KBM-7 (cell line): ENCODE measurements around the gene PCMTD2.

ENCODE experiments used
- DNase-seq: peaks from one replicate; pipeline ENCODE4 v3.0.0-alpha.2; 2015
- in situ Hi-C: fragments of 300-500 bp; cut with MboI; formaldehyde crosslinking; loops from 2 replicates; pipeline ENCODE4 v1.14.3; 2020; ENCODE audit warnings: low sequenced_read_pairs, low pct_unique_long_range_greater_than_20kb, mixed read lengths

The PCMTD2 gene

GRCh38 chr20:64236137-64237088 lies 19.1 kb upstream of the PCMTD2 start:
- in situ Hi-C loops = no loop called here
- DNase-seq = no peak

- no peak for DNase-seq
- in situ Hi-C loops = no loop called here
Measured at GRCh38 chr20:64237316-64237715, 18.2 kb upstream of the PCMTD2 start.

- DNase-seq = no peak
- in situ Hi-C loops = no loop called here
Measured at GRCh38 chr20:64238115-64238825, 17.3 kb upstream of the PCMTD2 start.

- in situ Hi-C loops = no loop called here
- no peak for DNase-seq
Measured at GRCh38 chr20:64238851-64239387, 16.6 kb upstream of the PCMTD2 start.

GRCh38 chr20:64239449-64240242 lies 15.9 kb upstream of the PCMTD2 start:
- in situ Hi-C loops = no loop called here

GRCh38 chr20:64240243-64241015 lies 15.1 kb upstream of the PCMTD2 start:
- in situ Hi-C loops = no loop called here

More at GRCh38 chr20:64239449-64240242, 15.9 kb upstream of the PCMTD2 start:
- DNase-seq = no peak

GRCh38 chr20:64241061-64241460 lies 14.5 kb upstream of the PCMTD2 start:
- in situ Hi-C loops = no loop called here

More at GRCh38 chr20:64240243-64241015, 15.1 kb upstream of the PCMTD2 start:
- DNase-seq = no peak

GRCh38 chr20:64242003-64242796 lies 13.3 kb upstream of the PCMTD2 start:
- no peak for DNase-seq
- in situ Hi-C loops = no loop called here

More at GRCh38 chr20:64241061-64241460, 14.5 kb upstream of the PCMTD2 start:
- no peak for DNase-seq

GRCh38 chr20:64242797-64243475 lies 12.6 kb upstream of the PCMTD2 start:
- no peak for DNase-seq
- in situ Hi-C loops = no loop called here

- in situ Hi-C loops = no loop called here
Measured at GRCh38 chr20:64244281-64244805, 11.2 kb upstream of the PCMTD2 start.

GRCh38 chr20:64244870-64245603 lies 10.5 kb upstream of the PCMTD2 start:
- DNase-seq = no peak
- in situ Hi-C loops = no loop called here

More at GRCh38 chr20:64244281-64244805, 11.2 kb upstream of the PCMTD2 start:
- DNase-seq = no peak

- DNase-seq = no peak
- in situ Hi-C loops = no loop called here
Measured at GRCh38 chr20:64245746-64246595, 9.6 kb upstream of the PCMTD2 start.

- in situ Hi-C loops = no loop called here
- no peak for DNase-seq
Measured at GRCh38 chr20:64246616-64247306, 8.8 kb upstream of the PCMTD2 start.

GRCh38 chr20:64247307-64247618 lies 8.3 kb upstream of the PCMTD2 start:
- in situ Hi-C loops = no loop called here
- DNase-seq = no peak
